ENCODE measurements around the gene LRATD1. TPM values are rescaled to one million over a fixed set of nuclear protein-coding genes. Genes with fewer than 3 reads are reported as not detected.
"Not testable (repeated sequence)": the region's sequence is repeated elsewhere in the genome, so short reads cannot be mapped to it uniquely, and the experiment has no call there.

LRATD1 gene
- polyA plus RNA-seq, 6 donors from 2014 or later: not detected

GRCh38 chr2:14619441-14619840 is 13.1 kb upstream of the LRATD1 start:
- Mint-ChIP-seq H3K27ac (no peak overlapping the region), H3K36me3 (no peaks in the 10 kb centered on the region), H3K9me3 (peaks cover 0 to 5% (median 0%) of the 10 kb centered on the region in 7 donors), H3K27me3 (peaks cover 0 to 3% (median 0%) of the 10 kb centered on the region in 3 donors), H3K4me1 (no peaks in the 10 kb centered on the region), H3K4me3 (no peak overlapping the region)
- DNase-seq: no peak
- ATAC-seq (ENCODE audit: low read depth in 2 of 2): no peak

DNA sequence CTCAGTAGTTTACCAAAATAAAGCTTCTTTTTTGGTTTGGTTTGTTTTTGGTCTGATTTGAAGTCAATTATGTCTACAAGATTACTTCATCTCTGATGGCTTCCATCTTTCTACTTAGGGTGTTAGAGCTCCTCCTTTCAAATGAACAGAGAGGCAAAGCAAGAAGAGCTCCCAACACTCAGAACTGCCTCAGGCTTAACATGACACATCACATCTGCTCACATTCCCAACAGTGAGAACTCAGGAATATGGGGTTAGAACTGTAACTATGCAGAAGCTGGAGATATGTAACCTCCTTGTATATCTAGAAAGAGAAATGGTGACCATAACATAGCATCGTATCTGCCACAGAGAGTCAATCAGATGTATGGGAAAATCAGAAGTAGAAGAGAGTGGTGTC is 11.4 kb upstream of the LRATD1 start:
- H3K9me3 Mint-ChIP-seq: peaks cover 0 to 5% (median 0%) of the 10 kb centered on the region in 7 donors
- H3K36me3 Mint-ChIP-seq: no peaks in the 10 kb centered on the region
- no peak overlapping the region for H3K4me3 Mint-ChIP-seq
- DNase-seq (no peak), ATAC-seq (ENCODE audit: low read depth in 2 of 2) (no peak)
- no peaks in the 10 kb centered on the region for H3K4me1 Mint-ChIP-seq
- peaks cover 0 to 3% (median 0%) of the 10 kb centered on the region in 3 donors for H3K27me3 Mint-ChIP-seq
- H3K27ac Mint-ChIP-seq: no peak overlapping the region

DNA sequence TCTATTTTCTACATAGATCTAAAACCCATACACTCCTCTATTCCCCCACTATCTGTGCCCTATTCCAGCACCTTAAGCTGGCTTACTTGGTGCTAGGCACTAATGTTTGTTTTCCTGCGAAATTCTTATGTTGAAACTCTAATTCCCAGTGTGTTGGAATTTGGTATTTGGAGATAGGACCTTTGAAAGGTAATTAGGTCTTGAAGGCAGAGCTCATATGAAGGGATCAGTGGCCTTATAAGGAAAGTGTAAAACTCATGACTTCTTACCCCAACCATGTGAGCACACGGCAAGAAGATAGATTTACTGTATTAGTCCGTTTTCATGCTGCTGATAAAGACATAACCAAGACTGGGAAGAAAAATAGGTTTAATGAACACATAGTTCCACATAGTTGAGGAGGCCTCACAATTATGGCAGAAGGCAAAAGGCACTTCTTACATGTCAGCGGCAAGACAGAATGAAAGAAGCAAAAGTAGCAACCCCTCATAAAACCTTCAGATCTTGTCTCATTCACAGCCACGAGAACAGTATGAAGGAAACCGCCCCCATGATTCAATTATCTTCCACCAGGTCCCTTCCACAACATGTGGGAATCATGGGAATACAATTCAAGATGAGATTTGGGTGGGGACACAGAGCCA is 10.5 kb upstream of the LRATD1 start:
- no peaks in the 10 kb centered on the region for H3K4me1 Mint-ChIP-seq
- ATAC-seq (ENCODE audit: low read depth in 2 of 2) (no peak), DNase-seq (no peak)
- H3K9me3 Mint-ChIP-seq: peaks cover 0 to 5% (median 0%) of the 10 kb centered on the region in 7 donors
- no peak overlapping the region for H3K4me3 Mint-ChIP-seq
- peaks cover 0 to 3% (median 0%) of the 10 kb centered on the region in 3 donors for H3K27me3 Mint-ChIP-seq
- H3K27ac Mint-ChIP-seq: no peak overlapping the region
- no peaks in the 10 kb centered on the region for H3K36me3 Mint-ChIP-seq

- H3K27ac Mint-ChIP-seq; DNase-seq; H3K36me3 Mint-ChIP-seq; H3K4me3 Mint-ChIP-seq; H3K4me1 Mint-ChIP-seq; ATAC-seq (ENCODE audit: low read depth in 2 of 2); H3K27me3 Mint-ChIP-seq; H3K9me3 Mint-ChIP-seq: not testable (repeated sequence)
Observed at GRCh38 chr2:14622550-14622939, 10.0 kb upstream of the LRATD1 start.

DNA sequence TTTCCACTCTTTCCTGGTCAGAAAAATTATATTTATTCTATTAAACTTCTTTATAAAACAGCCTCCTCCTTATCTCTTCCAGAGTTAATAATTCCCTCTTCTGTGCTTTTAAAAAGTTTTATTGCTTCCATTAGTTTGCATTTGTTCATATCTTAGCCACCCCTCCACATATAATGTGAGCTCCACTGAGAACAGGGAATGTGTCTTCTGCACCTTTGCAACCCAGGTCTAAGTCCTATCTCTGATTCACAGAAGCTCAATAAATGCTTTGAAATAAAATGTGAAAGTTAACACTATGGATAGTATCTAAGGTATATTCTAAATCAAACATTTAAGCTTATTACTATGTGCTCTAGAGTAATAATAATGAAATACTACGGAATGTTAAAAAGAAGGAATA is 9.3 kb upstream of the LRATD1 start:
- Mint-ChIP-seq H3K27me3 (peaks cover 0 to 7% (median 5%) of the 10 kb centered on the region in 3 donors), H3K9me3 (peaks cover 0 to 9% (median 0%) of the 10 kb centered on the region in 7 donors), H3K4me3 (no peak overlapping the region), H3K27ac (no peak overlapping the region), H3K4me1 (no peaks in the 10 kb centered on the region), H3K36me3 (no peaks in the 10 kb centered on the region)
- no peak for DNase-seq
- ATAC-seq (ENCODE audit: low read depth in 2 of 2): no peak

GRCh38 chr2:14626873-14627272 is 5.6 kb upstream of the LRATD1 start:
- ATAC-seq (ENCODE audit: low read depth in 2 of 2) (no peak), DNase-seq (no peak)
- no peaks in the 10 kb centered on the region for H3K4me1 Mint-ChIP-seq
- H3K36me3 Mint-ChIP-seq: no peaks in the 10 kb centered on the region
- H3K9me3 Mint-ChIP-seq: peaks cover 0 to 7% (median 3%) of the 10 kb centered on the region in 7 donors
- H3K4me3 Mint-ChIP-seq: no peak overlapping the region
- H3K27ac Mint-ChIP-seq: no peak overlapping the region
- H3K27me3 Mint-ChIP-seq: peaks cover 14 to 37% (median 35%) of the 10 kb centered on the region in 3 donors

DNA sequence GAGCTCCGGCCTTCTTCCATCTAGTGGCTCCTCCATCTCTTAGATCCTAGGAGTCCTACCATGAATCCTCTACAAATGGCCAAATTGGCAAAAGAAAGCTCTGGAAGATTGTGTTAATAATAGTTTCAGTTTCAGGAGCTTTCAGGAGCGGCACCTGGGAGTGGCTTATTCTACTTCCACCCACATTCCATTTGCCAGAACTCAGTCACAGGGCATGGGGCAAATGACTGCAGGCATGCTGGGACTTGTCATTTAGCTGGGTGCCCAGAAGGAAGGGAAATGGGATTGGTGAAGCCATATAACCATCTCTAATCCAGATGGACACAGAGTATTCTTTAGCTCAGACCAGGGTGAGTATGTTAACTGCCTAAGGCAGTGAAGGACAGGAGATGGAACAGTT is 3.6 kb upstream of the LRATD1 start:
- ATAC-seq (ENCODE audit: low read depth in 2 of 2) (no peak), DNase-seq (no peak)
- H3K9me3 Mint-ChIP-seq: peaks cover 0 to 8% (median 4%) of the 10 kb centered on the region in 7 donors
- no peaks in the 10 kb centered on the region for H3K4me1 Mint-ChIP-seq
- no peak overlapping the region for H3K4me3 Mint-ChIP-seq
- H3K27me3 Mint-ChIP-seq: peaks cover 27 to 55% (median 42%) of the 10 kb centered on the region in 3 donors
- H3K27ac Mint-ChIP-seq: no peak overlapping the region
- H3K36me3 Mint-ChIP-seq: no peaks in the 10 kb centered on the region

DNA sequence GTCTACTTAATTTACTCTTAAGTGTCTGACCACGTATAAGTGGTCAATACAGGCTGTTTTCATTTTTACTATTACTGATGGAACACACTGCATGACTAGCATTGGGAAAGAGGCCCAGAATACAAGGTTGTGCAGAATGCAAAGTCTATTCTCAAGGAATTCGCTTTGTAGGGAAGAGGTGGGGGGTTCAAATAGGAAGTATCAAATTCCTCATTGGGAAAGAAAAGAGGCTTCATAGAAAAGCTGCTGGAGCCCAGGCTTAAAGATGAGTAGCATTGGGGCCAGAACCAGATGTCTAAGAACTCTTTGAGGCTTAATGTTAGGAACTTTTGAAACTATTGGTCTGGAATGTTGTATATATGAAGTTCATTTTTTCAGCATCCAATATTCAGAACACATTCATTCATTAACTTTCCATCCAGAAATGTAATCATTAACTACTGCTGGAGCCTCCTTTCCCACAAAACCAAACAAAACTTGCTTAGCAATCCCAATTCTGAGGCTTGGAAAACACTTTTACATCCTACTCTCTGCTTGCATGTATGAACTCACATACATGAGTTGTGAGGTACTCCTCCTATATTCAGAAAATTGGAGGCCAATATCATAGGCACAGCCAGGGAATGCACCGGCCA is 994 bp upstream of the LRATD1 start:
- DNase-seq: no peak
- no peak for ATAC-seq (ENCODE audit: low read depth in 2 of 2)
- Mint-ChIP-seq H3K27me3 (peaks cover 40 to 70% (median 47%) of the 10 kb centered on the region in 3 donors), H3K4me3 (peak overlapping the region in 1 of 8 donors; percentile 57), H3K9me3 (peaks cover 0 to 8% (median 4%) of the 10 kb centered on the region in 7 donors), H3K27ac (no peak overlapping the region), H3K4me1 (no peaks in the 10 kb centered on the region), H3K36me3 (no peaks in the 10 kb centered on the region)

DNA sequence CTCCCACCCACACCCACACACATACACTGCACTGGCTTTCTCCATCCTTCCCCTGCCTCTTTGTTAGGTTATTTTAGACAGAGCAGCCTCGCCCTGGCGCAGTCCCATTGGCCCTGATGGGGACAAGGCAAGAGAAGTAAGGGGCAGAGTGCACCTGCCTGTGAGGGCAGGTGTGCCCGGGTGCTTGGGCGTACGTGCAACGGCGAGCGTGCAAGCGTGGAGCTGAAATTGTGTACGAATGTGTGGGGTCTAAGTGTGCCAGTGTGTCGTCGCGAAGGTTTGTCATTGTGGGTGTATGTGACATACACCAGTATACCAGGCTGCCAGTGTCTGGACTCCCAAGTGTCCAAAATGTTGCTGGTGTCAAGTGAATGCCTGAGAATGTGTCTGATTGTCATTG is 544 bp downstream of the LRATD1 start:
- H3K27ac Mint-ChIP-seq: no peak overlapping the region
- no peaks in the 10 kb centered on the region for H3K36me3 Mint-ChIP-seq
- DNase-seq (no peak), ATAC-seq (ENCODE audit: low read depth in 2 of 2) (no peak)
- H3K27me3 Mint-ChIP-seq: peaks cover 49 to 74% (median 53%) of the 10 kb centered on the region in 3 donors
- H3K9me3 Mint-ChIP-seq: peaks cover 0 to 11% (median 3%) of the 10 kb centered on the region in 7 donors
- no peak overlapping the region for H3K4me3 Mint-ChIP-seq
- H3K4me1 Mint-ChIP-seq: no peaks in the 10 kb centered on the region

DNA sequence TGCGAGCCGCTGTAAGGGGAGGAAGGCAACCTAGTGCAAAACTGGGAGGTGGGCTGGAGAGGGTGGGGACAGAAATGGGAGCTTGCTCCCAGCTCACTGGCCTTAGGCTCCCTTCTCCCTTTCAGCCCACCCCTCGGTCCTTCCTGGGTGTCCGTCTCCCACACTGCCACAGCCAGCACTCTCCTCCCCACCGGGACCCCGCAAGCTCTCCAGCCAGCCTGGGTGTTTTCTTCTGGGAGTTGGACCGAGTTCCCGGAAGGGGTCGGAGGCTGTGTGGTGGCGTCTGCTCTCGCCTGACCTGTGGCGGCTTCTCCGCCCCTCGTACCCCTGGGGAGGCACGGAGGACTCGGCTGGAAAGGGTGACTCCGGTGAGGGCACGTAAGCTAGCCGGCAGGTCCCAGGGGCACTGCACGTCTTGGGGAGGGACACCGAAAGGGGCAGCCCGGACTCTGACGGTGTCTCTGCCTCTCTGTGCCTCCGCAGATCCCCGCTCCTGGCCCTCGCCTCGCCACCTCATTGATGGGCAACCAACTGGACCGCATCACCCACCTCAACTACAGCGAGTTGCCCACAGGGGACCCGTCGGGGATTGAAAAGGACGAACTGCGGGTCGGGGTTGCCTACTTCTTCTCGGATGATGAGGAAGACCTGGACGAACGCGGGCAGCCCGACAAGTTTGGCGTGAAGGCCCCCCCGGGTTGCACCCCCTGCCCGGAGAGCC is 1.1 kb downstream of the LRATD1 start:
- no peak for DNase-seq
- H3K4me3 Mint-ChIP-seq: no peak overlapping the region
- no peaks in the 10 kb centered on the region for H3K36me3 Mint-ChIP-seq
- H3K9me3 Mint-ChIP-seq: peaks cover 0 to 11% (median 3%) of the 10 kb centered on the region in 7 donors
- no peak for ATAC-seq (ENCODE audit: low read depth in 2 of 2)
- H3K27me3 Mint-ChIP-seq: peaks cover 48 to 69% (median 49%) of the 10 kb centered on the region in 3 donors
- no peaks in the 10 kb centered on the region for H3K4me1 Mint-ChIP-seq
- no peak overlapping the region for H3K27ac Mint-ChIP-seq

GRCh38 chr2:14634182-14634488 is 1.6 kb downstream of the LRATD1 start:
- peaks cover 0 to 11% (median 3%) of the 10 kb centered on the region in 7 donors for H3K9me3 Mint-ChIP-seq
- H3K27me3 Mint-ChIP-seq: peaks cover 45 to 66% (median 49%) of the 10 kb centered on the region in 3 donors
- ATAC-seq (ENCODE audit: low read depth in 2 of 2): no peak
- DNase-seq: no peak
- no peak overlapping the region for H3K4me3 Mint-ChIP-seq
- no peaks in the 10 kb centered on the region for H3K4me1 Mint-ChIP-seq
- no peak overlapping the region for H3K27ac Mint-ChIP-seq
- H3K36me3 Mint-ChIP-seq: no peaks in the 10 kb centered on the region

DNA sequence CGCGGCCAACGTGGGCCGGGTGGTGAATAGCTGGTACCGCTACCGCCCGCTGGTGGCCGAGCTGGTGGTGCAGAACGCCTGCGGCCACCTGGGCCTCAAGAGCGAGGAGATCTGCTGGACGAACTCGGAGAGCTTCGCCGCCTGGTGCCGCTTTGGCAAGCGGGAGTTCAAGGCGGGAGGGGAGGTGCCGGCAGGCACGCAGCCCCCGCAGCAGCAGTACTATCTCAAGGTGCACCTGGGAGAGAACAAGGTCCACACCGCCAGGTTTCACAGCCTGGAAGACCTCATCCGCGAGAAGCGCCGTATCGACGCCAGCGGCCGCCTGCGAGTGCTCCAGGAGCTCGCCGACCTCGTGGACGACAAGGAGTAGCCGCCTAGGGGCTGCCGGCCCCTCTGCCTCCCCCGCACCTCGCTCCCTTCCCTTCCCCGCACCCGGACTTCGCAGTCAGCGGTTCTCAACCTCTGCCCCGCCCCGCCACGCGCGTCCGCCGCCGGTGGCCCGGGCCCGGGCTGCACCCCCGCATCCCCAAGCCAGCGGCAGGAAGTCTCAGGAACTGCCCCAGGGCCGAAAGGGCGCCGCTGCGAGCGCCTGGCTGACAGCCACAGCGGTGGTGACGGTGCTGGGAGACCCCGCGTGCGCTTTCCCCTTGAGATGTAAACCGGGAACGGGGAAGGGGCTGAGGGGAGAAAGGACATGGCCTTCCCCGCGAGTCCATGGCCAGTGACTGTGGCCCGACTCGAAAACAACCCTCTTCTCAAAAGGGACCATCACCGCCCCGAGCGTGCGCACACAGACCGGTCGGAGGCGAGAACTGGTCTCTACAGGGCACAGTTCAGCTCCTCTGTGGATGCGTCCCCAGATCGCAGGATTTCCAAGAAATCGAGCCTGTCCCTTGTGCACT is 2.2 kb downstream of the LRATD1 start:
- DNase-seq (no peak), ATAC-seq (ENCODE audit: low read depth in 2 of 2) (no peak)
- Mint-ChIP-seq H3K9me3 (peaks cover 0 to 11% (median 3%) of the 10 kb centered on the region in 7 donors), H3K4me3 (no peak overlapping the region), H3K4me1 (no peaks in the 10 kb centered on the region), H3K27ac (no peak overlapping the region), H3K27me3 (peaks cover 39 to 61% (median 49%) of the 10 kb centered on the region in 3 donors), H3K36me3 (no peaks in the 10 kb centered on the region)

DNA sequence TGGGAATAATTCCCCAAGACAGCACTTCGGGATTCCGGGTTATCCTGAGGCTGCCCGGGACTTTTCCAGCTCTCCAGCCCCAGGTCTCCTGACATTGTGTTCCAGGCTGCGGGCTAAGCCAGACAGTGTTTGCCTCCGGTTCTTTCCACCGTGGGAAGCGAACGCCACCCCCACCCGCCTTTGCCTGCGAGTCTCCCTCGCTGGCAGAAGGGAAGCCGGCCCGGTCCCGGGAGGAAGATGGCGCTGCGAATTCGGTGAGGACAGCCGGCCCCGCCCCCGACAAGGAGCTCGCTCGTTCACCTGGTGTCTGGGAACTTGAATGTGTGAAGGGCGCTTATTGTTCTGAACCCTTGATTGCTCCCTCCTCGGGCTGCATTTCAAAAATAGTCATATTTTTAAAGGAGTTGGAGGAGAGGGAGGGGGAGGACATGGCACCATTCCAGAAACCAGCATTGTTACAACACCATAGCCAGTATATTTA is 2.9 kb downstream of the LRATD1 start:
- no peak for ATAC-seq (ENCODE audit: low read depth in 2 of 2)
- Mint-ChIP-seq H3K4me1 (no peaks in the 10 kb centered on the region), H3K4me3 (no peak overlapping the region), H3K9me3 (peaks cover 0 to 11% (median 3%) of the 10 kb centered on the region in 7 donors), H3K27ac (no peak overlapping the region), H3K27me3 (peaks cover 32 to 57% (median 47%) of the 10 kb centered on the region in 3 donors), H3K36me3 (no peaks in the 10 kb centered on the region)
- no peak for DNase-seq

Data from naive B cell (primary cell).